ENCODE results near the gene PCNX2. TPM values are rescaled to one million over a fixed set of nuclear protein-coding genes. Genes with fewer than 3 reads are reported as not detected.

The PCNX2 gene
- total and polyA plus RNA-seq, 2 of the 8 experiments (the other 6 are each of a cell fraction or from before 2014, with no cell fraction given), result 46.1 to 57.6 TPM

DNA sequence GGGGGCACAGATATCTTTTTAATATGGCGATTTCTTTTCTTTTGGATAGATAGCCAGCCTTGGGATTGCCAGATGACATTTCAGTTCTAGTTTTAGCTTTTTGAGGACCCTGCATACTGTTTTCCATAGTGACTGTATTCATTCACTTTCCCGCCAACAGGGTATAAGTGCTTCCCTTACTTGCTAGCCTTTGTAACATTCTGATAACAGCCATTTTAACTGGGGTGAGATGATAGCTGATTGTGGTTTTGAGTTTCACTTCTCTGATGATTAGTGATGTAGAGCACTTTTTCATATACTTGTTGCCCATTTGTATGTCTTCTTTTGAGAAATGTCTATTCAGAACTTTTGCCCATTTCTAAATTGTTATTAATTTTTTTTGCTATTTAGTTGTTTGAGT lies 193.2 kb downstream of the PCNX2 start:
- DNase-seq (ENCODE audit: low read depth in 1 of 2, low spot score in 2 of 2) (no peak), FAIRE-seq (no peak)
- H4K91ac ChIP-seq (replicated peaks; ENCODE audit: insufficient read length, low read length), result no peak overlapping the region
- H3K23me2 ChIP-seq (ENCODE audit: low read depth, low read length), result no peaks in the 10 kb centered on the region
- H3K56ac ChIP-seq (replicated peaks; ENCODE audit: insufficient read length, low read depth, low read length), result no peak overlapping the region
- no peaks in the 10 kb centered on the region for H4K20me1 ChIP-seq (replicated peaks in 1 of 2; ENCODE audit: control insufficient read depth in 1 of 2, insufficient read depth in 2 of 2, low read length in 2 of 2)
- no peak overlapping the region for H2AFZ ChIP-seq (ENCODE audit: low read length)
- no peak overlapping the region for H3K27ac ChIP-seq (ENCODE audit: low read depth, low read length)
- 93% methylated on average over 2 of the region's 2 CpGs; no CpG with 5 or more reads in 1 of the 2 experiments for WGBS, 2 experiments (ENCODE audit: extremely low coverage in 1 of 2, insufficient coverage in 1 of 2, insufficient read length in 1 of 2, insufficient replicate concordance in 2 of 2, low coverage in 1 of 2, low lambda C conversion rate in 2 of 2, missing lambda C conversion rate in 1 of 2)
- no peak overlapping the region for H2BK12ac ChIP-seq (ENCODE audit: low read depth, low read length)
- ChIA-PET CTCF (ENCODE audit: partially characterized antibody) (no interaction called here), POLR2A (ENCODE audit: partially characterized antibody) (interaction anchor here (2.2 kb wide), 1 partner anchor 11 kb away, joined by 11 read pairs; no protein-coding TSS in a partner anchor)
- H3K36me3 ChIP-seq (ENCODE audit: control insufficient read depth in 2 of 4, insufficient read depth in 4 of 4, low read length in 3 of 4), result peaks cover 0 to 5% (median 3%) of the 10 kb centered on the region in 4 experiments; a peak in 3 of 8 replicates
- H3K27me3 ChIP-seq (replicated peaks in 1 of 4; ENCODE audit: control insufficient read depth in 3 of 4, extremely low read depth in 1 of 4, insufficient read depth in 3 of 4, low read length in 3 of 4), result no peaks in the 10 kb centered on the region
- H3K9me3 ChIP-seq (ENCODE audit: insufficient read depth in 2 of 2, low read depth in 1 of 2, low read length in 1 of 2), result no peaks in the 10 kb centered on the region
- TF ChIP-seq RBBP5 (IDR thresholded peaks at IDR 0.05; ENCODE audit: borderline replicate concordance, low read depth, low read length) (no peak), SP2 (IDR thresholded peaks at IDR 0.05; ENCODE audit: low read length) (no peak), ZNF274 (IDR thresholded peaks at IDR 0.05; ENCODE audit: borderline replicate concordance, extremely low read depth, low read length) (no peak)
- no peak overlapping the region for H3K9ac ChIP-seq (replicated peaks in 1 of 4; ENCODE audit: extremely low read depth in 1 of 4, low read depth in 3 of 4, low read length in 3 of 4)
- no peak overlapping the region for H2BK15ac ChIP-seq (ENCODE audit: low read length)
- H3K4me3 ChIP-seq (ENCODE audit: extremely low read depth in 1 of 4, insufficient read depth in 2 of 4, low read depth in 3 of 4, low read length in 4 of 4), result no peak overlapping the region
- no peaks in the 10 kb centered on the region for H3K79me2 ChIP-seq (ENCODE audit: control insufficient read depth in 1 of 2, insufficient read depth in 2 of 2, low read length in 2 of 2)
- H3K4me1 ChIP-seq (replicated peaks in 1 of 4; ENCODE audit: control insufficient read depth in 3 of 4, insufficient read depth in 4 of 4, low read length in 3 of 4), result no peaks in the 10 kb centered on the region
- H3K14ac ChIP-seq (ENCODE audit: insufficient read length), result no peak overlapping the region
- H2BK20ac ChIP-seq (ENCODE audit: low read length), result no peak overlapping the region
- H3K4me2 ChIP-seq (ENCODE audit: insufficient read depth in 1 of 2, low read depth in 2 of 2, low read length in 2 of 2), result no peak overlapping the region
- no peak overlapping the region for H4K8ac ChIP-seq (ENCODE audit: extremely low read depth, insufficient read depth, low read length)
- no peak overlapping the region for H3K4ac ChIP-seq (replicated peaks; ENCODE audit: insufficient read length, low read depth, low read length)
- no peaks in the 10 kb centered on the region for H3K79me1 ChIP-seq (ENCODE audit: low read depth, low read length)
- no peak overlapping the region for H3K23ac ChIP-seq (ENCODE audit: insufficient read length)
- H2BK120ac ChIP-seq (replicated peaks; ENCODE audit: low read depth, low read length), result no peak overlapping the region
- H2BK5ac ChIP-seq (ENCODE audit: low read depth, low read length), result no peak overlapping the region
- no peak overlapping the region for H2AK5ac ChIP-seq (ENCODE audit: low read depth, low read length)
- no peak overlapping the region for H4K5ac ChIP-seq (ENCODE audit: insufficient read length, low read depth, low read length)
- no peak overlapping the region for H3K18ac ChIP-seq (ENCODE audit: extremely low read depth, low read length)
